GM21717 (cell line): ENCODE measurements around the gene CYP2E1.
A peak's percentile ranks its signal among the peaks of the same experiment; 100 is the strongest.
"Not testable (repeated sequence)": the region's sequence is repeated elsewhere in the genome, so short reads cannot be mapped to it uniquely, and the experiment has no call there.

Experiments used
- ATAC-seq: cut with Tn5 transposase; IDR thresholded peaks from one replicate; pipeline ENCODE4 v1.9.1; 2021; ENCODE audit warnings: mild to moderate bottlenecking, moderate library complexity; ENCODE audit not compliant: unreplicated experiment

Gene CYP2E1

DNA sequence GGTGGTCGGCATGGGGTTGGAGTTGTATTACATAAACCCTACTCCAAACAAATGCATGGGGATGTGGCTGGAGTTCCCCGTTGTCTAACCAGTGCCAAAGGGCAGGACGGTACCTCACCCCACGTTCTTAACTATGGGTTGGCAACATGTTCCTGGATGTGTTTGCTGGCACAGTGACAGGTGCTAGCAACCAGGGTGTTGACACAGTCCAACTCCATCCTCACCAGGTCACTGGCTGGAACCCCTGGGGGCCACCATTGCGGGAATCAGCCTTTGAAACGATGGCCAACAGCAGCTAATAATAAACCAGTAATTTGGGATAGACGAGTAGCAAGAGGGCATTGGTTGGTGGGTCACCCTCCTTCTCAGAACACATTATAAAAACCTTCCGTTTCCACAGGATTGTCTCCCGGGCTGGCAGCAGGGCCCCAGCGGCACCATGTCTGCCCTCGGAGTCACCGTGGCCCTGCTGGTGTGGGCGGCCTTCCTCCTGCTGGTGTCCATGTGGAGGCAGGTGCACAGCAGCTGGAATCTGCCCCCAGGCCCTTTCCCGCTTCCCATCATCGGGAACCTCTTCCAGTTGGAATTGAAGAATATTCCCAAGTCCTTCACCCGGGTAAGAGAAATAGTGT lies at the start of gene CYP2E1:
Gene CYP2E1 (plus strand): TSS at position 407 of the 632 bp plus-strand sequence. CDS start 33 bp downstream, at position 440.
- ATAC-seq: no peak

- no peak for ATAC-seq
Observed at GRCh38 chr10:133481086-133481643, 46.0 kb upstream of the CYP2E1 start.

GRCh38 chr10:133481657-133482056 lies 45.5 kb upstream of the CYP2E1 start:
- ATAC-seq: no peak

DNA sequence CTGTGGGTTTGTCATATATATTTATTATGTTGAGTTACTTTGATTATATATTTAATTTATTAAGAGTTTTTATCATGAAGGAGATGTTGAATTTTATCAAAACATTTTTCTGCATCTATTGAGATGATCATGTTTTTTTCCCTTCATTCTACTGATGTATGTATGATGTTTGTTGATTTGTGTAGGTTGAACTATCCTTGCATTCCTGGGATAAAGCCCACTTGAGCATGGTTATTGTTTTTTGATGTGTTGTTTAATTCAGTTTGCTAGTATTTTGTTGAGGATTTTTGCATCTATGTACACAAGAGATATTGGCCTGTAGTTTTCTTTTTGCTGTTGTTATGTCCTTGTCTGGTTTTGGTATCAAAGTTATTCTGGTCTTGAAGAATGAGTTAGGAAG lies 42.3 kb upstream of the CYP2E1 start:
- ATAC-seq: no peak

DNA sequence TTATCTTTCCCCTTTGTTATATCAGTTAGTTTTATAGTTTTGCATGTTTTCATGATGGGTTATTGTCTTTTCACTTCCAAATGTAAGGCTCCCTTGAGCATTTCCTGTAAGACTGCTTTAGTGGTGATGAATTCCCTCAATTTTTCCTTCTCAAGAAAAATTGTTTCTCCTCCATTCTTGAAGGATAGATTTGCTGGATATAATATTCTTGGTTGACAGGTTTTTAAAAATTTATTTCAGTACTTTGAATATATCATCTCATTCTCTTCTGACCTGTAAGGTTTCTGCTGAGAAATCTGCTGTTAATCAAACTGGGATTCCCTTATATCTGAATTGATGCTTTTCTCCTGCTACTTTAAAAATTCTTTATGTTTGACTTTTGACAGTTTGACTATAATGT lies 40.1 kb upstream of the CYP2E1 start:
- ATAC-seq: no peak

- no peak for ATAC-seq
Observed at GRCh38 chr10:133488354-133488753, 38.8 kb upstream of the CYP2E1 start.

DNA sequence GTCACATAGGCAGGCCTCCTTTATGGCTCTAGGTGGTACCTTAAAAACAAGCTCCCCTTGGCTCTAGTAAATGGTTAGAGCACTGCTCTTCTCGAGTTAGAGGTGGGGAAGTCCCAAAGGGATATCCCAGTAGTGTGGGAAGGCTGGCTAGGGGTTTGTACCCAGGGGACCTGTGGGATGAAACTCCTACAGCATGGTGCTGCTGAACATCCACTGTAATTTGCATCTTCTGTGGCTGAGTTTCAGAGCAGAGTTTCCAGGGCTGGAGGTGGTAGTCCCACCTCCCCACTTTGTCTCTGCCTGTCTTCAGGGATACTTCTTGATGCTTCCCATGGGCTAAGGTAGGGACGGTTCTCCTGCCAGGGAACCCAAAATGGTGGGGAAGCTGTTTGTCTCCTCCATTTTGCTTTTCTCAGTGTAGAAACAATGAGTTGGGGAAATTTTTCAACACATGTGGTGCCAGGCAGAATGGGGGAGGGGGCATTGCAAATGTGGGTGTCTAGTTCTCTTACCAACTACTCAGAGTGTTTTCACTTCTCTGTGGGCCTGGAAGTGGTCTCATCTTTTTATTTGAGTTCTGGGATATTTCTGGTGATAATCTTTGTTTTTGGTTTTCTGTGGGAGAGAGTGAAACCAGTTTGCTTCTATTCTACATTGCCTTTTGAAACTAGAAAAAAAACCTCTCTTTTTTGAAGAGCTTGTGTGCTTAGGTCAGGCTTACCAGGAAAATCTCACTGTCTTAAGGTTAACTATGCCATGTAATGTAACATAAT lies 37.2 kb upstream of the CYP2E1 start:
- ATAC-seq: peak; percentile 78

- ATAC-seq: not testable (repeated sequence)
Observed at GRCh38 chr10:133493562-133493961, 33.6 kb upstream of the CYP2E1 start.

GRCh38 chr10:133497363-133497762 lies 29.8 kb upstream of the CYP2E1 start:
- not testable (repeated sequence) for ATAC-seq

DNA sequence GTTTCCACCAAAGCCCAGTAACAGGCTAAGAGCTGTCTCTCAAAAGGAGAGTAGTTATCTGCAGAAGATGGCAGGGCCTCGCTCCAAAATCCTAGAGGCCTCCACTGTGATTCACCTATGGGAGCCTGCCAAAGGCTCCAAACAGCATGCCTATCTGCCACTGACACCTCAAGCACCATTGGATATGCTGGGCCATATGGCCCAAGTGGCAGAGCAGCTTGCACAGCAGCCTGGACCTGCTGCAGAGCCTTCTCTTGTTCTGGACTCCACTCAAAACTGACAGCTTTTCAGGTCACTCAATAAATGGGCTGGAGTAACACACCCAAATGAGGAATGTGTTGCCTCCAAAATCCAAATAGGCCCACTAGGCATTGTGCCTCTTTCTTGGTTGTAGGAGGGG lies 28.0 kb upstream of the CYP2E1 start:
- ATAC-seq: not testable (repeated sequence)

GRCh38 chr10:133500897-133501296 lies 26.3 kb upstream of the CYP2E1 start:
- not testable (repeated sequence) for ATAC-seq

DNA sequence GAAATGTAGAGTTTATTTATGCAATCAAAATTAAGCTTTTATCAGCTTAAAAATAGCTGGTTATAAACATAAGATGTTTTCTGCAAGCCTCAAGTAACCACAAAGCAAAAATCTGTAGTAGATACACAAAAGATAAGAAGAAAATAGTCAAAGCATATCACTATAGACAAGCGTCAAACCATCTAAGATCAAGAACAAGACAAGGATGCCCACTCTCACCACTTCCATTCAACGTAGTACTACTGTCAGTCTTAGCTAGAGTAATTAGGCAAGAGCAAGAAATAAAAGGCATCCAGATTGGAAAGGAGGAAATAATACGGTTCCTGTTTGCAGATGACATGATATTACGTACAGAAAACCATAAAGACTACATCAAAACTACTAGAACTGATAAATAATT lies 17.5 kb upstream of the CYP2E1 start:
- no peak for ATAC-seq

- no peak for ATAC-seq
Observed at GRCh38 chr10:133511408-133511807, 15.8 kb upstream of the CYP2E1 start.

DNA sequence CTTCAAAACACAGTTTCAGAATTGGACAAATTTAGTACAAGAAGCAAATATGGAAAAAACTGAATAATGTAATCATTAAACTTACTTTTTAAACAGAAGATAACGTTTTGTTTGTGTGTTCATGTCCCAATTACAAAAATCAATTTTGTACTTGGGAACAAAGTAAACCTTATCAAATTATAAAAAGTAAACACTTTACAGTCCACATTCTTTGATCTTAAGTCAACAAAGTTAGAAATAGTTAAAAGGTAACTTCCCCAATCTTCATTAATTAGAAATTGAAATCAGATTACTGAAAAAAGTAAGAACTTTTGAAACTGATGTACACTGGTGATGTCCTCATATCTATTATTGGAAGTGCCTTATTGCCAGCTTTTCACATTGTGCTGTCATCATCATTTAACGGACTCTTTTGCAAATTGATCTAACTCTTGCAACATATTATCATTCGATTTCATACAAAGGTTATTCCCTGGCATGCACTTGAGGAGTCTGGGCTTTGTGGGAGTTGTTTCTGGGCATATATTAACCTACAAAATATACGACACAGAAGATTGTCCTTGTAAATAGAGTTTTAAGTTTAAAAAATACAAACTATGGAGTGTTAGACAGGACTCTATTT lies 15.1 kb upstream of the CYP2E1 start:
- no peak for ATAC-seq

DNA sequence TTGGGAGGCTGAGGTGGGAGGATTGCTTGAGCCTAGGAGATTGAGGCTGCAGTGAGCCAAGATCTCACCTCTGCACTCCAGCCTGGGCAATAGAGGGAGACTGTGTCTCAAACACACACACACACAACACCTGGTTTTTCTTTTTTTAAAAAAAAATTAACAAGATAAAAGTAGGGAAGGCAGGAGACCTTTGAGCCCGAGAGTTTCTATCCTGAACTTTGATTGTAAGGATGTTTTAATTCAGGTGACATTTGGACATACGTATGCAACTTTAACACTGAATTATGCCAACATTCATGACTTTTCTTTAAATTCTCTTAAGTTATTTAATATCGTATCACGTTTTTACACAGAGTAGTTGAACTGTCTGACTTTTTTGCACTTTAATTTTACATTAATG lies 11.7 kb upstream of the CYP2E1 start:
- ATAC-seq: no peak

DNA sequence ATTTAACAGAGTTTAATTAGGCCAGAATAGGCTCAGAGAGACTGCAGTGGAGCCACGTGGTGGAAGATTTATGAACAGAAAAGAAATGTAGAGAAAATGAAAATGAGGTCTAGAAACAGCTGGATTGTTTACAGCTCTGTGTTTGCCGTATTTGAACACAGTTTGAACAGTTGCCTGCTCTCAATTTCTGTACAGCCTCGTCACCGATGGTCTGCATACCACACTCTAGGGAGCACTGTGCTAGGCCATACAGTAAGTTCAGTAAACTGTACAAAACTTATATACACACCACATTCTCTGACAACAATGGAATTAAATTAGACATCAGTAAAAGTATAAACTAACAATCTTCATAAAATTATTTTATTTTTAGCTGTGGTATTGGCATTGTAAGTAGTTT lies 11.1 kb upstream of the CYP2E1 start:
- ATAC-seq: no peak

- not testable (repeated sequence) for ATAC-seq
Observed at GRCh38 chr10:133518517-133518916, 8.6 kb upstream of the CYP2E1 start.

DNA sequence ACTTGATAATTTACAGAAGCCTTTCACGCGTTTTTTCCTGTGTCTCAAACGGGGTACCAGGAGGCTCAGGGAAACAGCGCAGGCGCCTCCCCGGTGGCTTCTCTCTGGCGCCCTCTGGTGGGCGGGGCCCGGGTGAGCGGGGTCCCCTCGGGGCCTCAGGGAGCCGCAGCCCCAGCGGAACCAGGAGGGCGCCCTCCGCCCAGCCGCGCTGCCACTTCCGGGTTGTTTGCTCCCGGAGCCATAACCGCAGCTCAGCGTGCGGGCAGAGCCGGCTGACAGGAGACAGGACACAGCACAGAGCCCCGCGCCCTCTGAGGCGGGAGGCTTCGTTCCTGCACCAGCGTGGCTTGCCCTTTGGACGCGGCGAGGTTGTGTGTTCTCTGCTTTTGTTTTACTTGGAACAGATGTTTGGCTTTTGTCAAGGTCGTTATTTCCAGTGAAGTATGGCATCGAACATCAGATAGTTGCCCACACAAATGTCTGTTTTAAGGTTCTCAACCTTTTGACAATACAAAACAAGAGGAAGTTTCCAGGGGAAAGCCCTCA lies 6.9 kb upstream of the CYP2E1 start:
- peak; percentile 98 for ATAC-seq

DNA sequence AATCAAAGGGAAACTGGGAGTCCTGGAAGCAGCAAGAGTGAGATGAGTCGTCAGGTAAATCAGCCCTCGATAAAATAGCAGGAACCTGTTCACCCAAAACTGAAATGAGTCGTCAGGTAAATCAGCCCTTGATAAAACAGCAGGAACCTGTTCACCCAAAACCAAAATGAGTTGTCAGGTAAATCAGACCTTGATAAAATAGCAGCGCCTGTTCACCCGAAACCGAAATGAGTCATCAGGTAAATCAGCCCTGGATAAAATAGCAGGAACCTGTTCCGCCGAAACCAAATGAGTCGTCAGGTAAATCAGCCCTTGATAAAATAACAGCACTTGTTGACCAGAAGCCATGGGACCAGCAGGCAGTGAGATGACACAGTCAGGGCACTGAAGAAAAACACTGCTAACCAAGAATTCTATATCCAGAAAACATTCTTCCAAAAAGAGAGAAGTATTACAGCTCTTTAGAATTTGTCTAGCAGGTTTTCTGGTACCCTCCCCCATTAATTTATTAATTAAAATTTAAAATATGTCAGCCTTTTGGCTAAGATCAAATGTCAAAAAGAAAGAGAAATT lies 3.4 kb upstream of the CYP2E1 start:
- ATAC-seq: no peak

DNA sequence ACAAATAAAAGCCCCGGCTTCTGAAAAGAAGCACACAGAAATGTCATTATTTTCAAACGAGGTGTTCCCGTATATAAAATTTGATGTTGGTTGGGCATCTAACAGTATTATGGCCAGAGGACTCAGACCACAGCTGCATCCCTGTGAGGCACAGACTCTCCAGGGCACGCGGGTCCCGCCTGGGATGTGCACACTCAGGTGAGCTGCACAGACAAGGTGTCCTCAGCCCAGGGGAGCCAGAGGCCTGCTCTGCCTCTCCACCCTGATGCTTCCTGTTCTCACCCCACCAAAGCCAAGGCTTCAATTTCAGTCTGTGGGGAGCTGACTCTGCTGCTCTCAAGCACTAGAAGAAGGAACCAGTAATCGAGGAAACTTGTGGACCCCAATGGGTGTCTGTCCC lies 1.7 kb upstream of the CYP2E1 start:
- no peak for ATAC-seq

DNA sequence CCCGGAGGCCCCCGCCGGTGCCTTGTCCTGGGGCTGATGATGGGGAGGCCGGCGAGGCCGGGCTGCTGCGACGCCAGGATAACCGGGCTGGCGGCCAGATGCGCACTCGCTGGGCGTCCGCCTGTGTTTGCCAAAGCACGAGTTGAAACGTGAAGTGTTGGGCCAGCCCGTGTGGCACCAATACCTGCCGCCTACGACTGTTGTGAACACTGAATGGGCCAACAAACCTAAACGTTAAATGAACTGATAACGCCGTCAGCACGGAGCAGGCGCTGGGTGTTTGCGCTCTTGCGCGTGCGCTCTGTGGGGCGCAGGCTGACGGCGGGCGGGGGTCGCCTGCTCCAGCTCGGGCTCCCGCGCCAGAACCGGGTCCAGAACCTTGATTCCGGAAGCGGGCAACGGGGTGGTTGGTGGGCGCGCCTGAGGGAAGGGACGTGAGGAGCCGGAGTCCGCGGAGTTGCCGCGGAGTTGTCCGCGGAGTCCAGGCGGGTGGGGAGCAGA lies 658 bp downstream of the CYP2E1 start:
- no peak for ATAC-seq
